Measurements from ENCODE around the gene MVB12B.

DNA sequence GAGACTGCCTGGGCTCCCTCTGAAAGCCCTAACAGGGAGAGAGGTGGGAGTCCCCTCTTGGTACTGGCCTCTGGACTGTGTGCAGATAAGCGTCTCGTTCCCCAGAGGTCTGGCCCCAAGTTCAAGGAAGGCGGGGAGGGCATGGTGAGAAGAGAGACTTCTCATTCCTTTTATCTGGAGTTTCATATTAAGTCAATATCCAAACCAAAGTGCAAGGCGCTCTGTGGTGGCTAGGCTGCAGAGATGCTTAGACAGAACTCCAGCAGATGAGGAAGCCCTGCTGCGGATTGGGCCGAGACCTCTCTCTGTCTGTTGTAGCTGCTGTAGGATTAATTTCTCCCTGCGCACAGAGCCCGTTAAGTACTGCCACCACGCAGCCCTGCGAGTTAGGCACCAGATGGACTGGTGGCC, 16.0 kb downstream of the MVB12B start:
- TF ChIP-seq, protein P1, sequence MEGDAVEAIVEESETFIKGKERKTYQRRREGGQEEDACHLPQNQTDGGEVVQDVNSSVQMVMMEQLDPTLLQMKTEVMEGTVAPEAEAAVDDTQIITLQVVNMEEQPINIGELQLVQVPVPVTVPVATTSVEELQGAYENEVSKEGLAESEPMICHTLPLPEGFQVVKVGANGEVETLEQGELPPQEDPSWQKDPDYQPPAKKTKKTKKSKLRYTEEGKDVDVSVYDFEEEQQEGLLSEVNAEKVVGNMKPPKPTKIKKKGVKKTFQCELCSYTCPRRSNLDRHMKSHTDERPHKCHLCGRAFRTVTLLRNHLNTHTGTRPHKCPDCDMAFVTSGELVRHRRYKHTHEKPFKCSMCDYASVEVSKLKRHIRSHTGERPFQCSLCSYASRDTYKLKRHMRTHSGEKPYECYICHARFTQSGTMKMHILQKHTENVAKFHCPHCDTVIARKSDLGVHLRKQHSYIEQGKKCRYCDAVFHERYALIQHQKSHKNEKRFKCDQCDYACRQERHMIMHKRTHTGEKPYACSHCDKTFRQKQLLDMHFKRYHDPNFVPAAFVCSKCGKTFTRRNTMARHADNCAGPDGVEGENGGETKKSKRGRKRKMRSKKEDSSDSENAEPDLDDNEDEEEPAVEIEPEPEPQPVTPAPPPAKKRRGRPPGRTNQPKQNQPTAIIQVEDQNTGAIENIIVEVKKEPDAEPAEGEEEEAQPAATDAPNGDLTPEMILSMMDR (IDR thresholded peaks at IDR 0.05): no peak
- no peak for TF ChIP-seq POLR2A (IDR thresholded peaks at IDR 0.05)
